ENCODE results near the gene PADI4. TPM values are rescaled to one million over a fixed set of nuclear protein-coding genes. Genes with fewer than 3 reads are reported as not detected.

The PADI4 gene
- total RNA-seq, 4 donors from 2014 or later, result 1.2 TPM; not detected in 3

GRCh38 chr1:17369466-17369865, 61.5 kb downstream of the PADI4 start:
- TF ChIP-seq CTCF (IDR thresholded peaks at IDR 0.05) (no peak), POLR2A (IDR thresholded peaks at IDR 0.05) (no peak)
- no peak overlapping the region for H3K4me3 ChIP-seq
- intact Hi-C loops (cut with DNase I; ENCODE audit: low total_unique reads), result no loop called here
- no peaks in the 10 kb centered on the region for H3K9me3 ChIP-seq
- H3K27ac ChIP-seq, result no peak overlapping the region
- no peaks in the 10 kb centered on the region for H3K4me1 ChIP-seq
- no peak for DNase-seq
- H3K27me3 ChIP-seq, result no peaks in the 10 kb centered on the region
- no peaks in the 10 kb centered on the region for H3K36me3 ChIP-seq

GRCh38 chr1:17370618-17371017, 62.6 kb downstream of the PADI4 start:
- no peak for DNase-seq
- TF ChIP-seq POLR2A (IDR thresholded peaks at IDR 0.05) (no peak), CTCF (IDR thresholded peaks at IDR 0.05) (no peak)
- H3K36me3 ChIP-seq, result no peaks in the 10 kb centered on the region
- intact Hi-C loops (cut with DNase I; ENCODE audit: low total_unique reads), result no loop called here
- no peaks in the 10 kb centered on the region for H3K4me1 ChIP-seq
- H3K4me3 ChIP-seq, result no peak overlapping the region
- H3K27me3 ChIP-seq, result no peaks in the 10 kb centered on the region
- no peaks in the 10 kb centered on the region for H3K9me3 ChIP-seq
- no peak overlapping the region for H3K27ac ChIP-seq

- H3K9me3 ChIP-seq, result no peaks in the 10 kb centered on the region
- H3K4me1 ChIP-seq, result no peaks in the 10 kb centered on the region
- H3K36me3 ChIP-seq, result no peaks in the 10 kb centered on the region
- H3K27ac ChIP-seq, result no peak within 1 kb of the TSS
- no peak for TF ChIP-seq CTCF (IDR thresholded peaks at IDR 0.05)
- TF ChIP-seq POLR2A (IDR thresholded peaks at IDR 0.05), result no peak
- no peak for DNase-seq
- intact Hi-C loops (cut with DNase I; ENCODE audit: low total_unique reads), result no loop called here
- no peaks in the 10 kb centered on the region for H3K27me3 ChIP-seq
- H3K4me3 ChIP-seq, result no peak within 1 kb of the TSS
These were observed 63.9 kb downstream of the PADI4 start, which contains the start of gene PADI6 for GRCh38 chr1:17371896-17372295. TSS of gene PADI6 (plus strand) at chr1:17372196. CDS start at chr1:17372246, 50 bp downstream.

GRCh38 chr1:17372955-17373354, 65.0 kb downstream of the PADI4 start:
- Histone ChIP-seq H3K4me1 (no peaks in the 10 kb centered on the region), H3K9me3 (no peaks in the 10 kb centered on the region), H3K27me3 (no peaks in the 10 kb centered on the region), H3K27ac (no peak overlapping the region), H3K4me3 (no peak overlapping the region), H3K36me3 (no peaks in the 10 kb centered on the region)
- DNase-seq, result no peak
- intact Hi-C loops (cut with DNase I; ENCODE audit: low total_unique reads), result no loop called here
- no peak for TF ChIP-seq CTCF (IDR thresholded peaks at IDR 0.05)

GRCh38 chr1:17375651-17376050, 67.7 kb downstream of the PADI4 start:
- no peaks in the 10 kb centered on the region for H3K9me3 ChIP-seq
- H3K4me1 ChIP-seq, result no peaks in the 10 kb centered on the region
- no peak overlapping the region for H3K27ac ChIP-seq
- H3K27me3 ChIP-seq, result no peaks in the 10 kb centered on the region
- H3K36me3 ChIP-seq, result no peaks in the 10 kb centered on the region
- no peak for TF ChIP-seq POLR2A (IDR thresholded peaks at IDR 0.05)
- TF ChIP-seq CTCF (IDR thresholded peaks at IDR 0.05), result no peak
- no peak for DNase-seq
- intact Hi-C loops (cut with DNase I; ENCODE audit: low total_unique reads), result no loop called here
- H3K4me3 ChIP-seq, result no peak overlapping the region
